MM.1S (cell line): ENCODE measurements around the gene MYOC.

Experiments
- CTCF ChIP-seq: fragments of 300-600 bp; sonication (generic); IDR thresholded peaks from 2 replicates; pipeline ENCODE4 v1.5.1; 2016; ENCODE audit warnings: antibody characterized with exemption, low read length, mixed read lengths
- EZH2 ChIP-seq: fragments of 300-600 bp; sonication (generic); optimal IDR thresholded peaks from 2 replicates; pipeline ENCODE3; 2017; ENCODE audit warnings: low read depth, mild to moderate bottlenecking, antibody characterized with exemption, low read length, mixed read lengths
- EZH2phosphoT487 ChIP-seq: fragments of 300-600 bp; sonication (generic); IDR thresholded peaks from 2 replicates; pipeline ENCODE4 v1.6.1; 2018; ENCODE audit warnings: antibody characterized with exemption, low read length

GRCh38 chr1:171664976-171665375, 12.5 kb upstream of the MYOC start:
- TF ChIP-seq CTCF (no peak), EZH2 (no peak), EZH2phosphoT487 (no peak)
